ENCODE data around the gene PAK6.

- TF ChIP-seq REST (IDR thresholded peaks at IDR 0.05) (no peak), CTCF (IDR thresholded peaks at IDR 0.05; ENCODE audit: low read depth, low read length, missing input control) (no peak), ATF3 (IDR thresholded peaks at IDR 0.05) (no peak), RXRA (IDR thresholded peaks at IDR 0.05) (no peak), GABPA (IDR thresholded peaks at IDR 0.05 in 1 of 2, conservative IDR thresholded peaks at IDR 0.05 in 1 of 2) (no peak), YY1 (IDR thresholded peaks at IDR 0.05) (no peak), TAF1 (conservative IDR thresholded peaks at IDR 0.05) (no peak), HNF4G (IDR thresholded peaks at IDR 0.05) (no peak), EGR1 (IDR thresholded peaks at IDR 0.05; ENCODE audit: low read depth in 2 of 2) (no peak), JUND (IDR thresholded peaks at IDR 0.05) (no peak)
These were observed 75.9 kb downstream of the PAK6 start for GRCh38 chr15:40314723-40315276.

Measured in liver (tissue), 3 donors.